WTC11 (cell line): ENCODE results near the gene LDB3. TPM values are rescaled to one million over a fixed set of nuclear protein-coding genes. Genes with fewer than 3 reads are reported as not detected.
A peak's percentile ranks its signal among the peaks of the same experiment; 100 is the strongest.

Experiments
- ATAC-seq: fragments of 200-7000 bp; cut with Tn5 transposase; 2 replicates; pipeline ENCODE4 v1.10.0; 2021; ENCODE audit warnings: mild to moderate bottlenecking, moderate library complexity
- CTCF ChIA-PET: fragments of 300-600 bp; sonication (Branson Sonifier 250); formaldehyde crosslinking; loops from one replicate; lab custom pipeline; 2021; ENCODE audit warnings: antibody characterized with exemption; lab: Charles Lee
- POLR2A ChIA-PET: fragments of 350-600 bp; sonication (Branson Sonifier 250); formaldehyde crosslinking; loops from one replicate; lab custom pipeline; 2021; ENCODE audit warnings: antibody characterized with exemption; lab: Charles Lee
- DNase-seq: peaks from one replicate; pipeline ENCODE4 v3.0.0; 2021; ENCODE audit warnings: low spot score
- H3K27ac Mint-ChIP-seq: 2 replicates; pipeline ENCODE4 v1.8.0; 2021; ENCODE audit warnings: mixed read lengths
- H3K27me3 Mint-ChIP-seq: 2 replicates; pipeline ENCODE4 v1.8.0; 2021; ENCODE audit warnings: low read depth, mild to moderate bottlenecking, moderate library complexity, mixed read lengths
- H3K36me3 Mint-ChIP-seq: 2 replicates; pipeline ENCODE4 v1.8.0; 2021; ENCODE audit warnings: mixed read lengths
- H3K4me1 Mint-ChIP-seq: 2 replicates; pipeline ENCODE4 v1.8.0; 2022; ENCODE audit warnings: mixed read lengths
- H3K4me3 Mint-ChIP-seq: 2 replicates; pipeline ENCODE4 v1.8.0; 2021; ENCODE audit warnings: mild to moderate bottlenecking, moderate library complexity, mixed read lengths
- H3K9me3 Mint-ChIP-seq: 2 replicates; pipeline ENCODE4 v1.8.0; 2021; ENCODE audit warnings: mixed read lengths
- AR ChIP-seq: fragments of 250-450 bp; sonication (Bioruptor Pico); IDR thresholded peaks from 2 replicates; pipeline ENCODE4 v1.9.0; 2021; ENCODE audit warnings: mild to moderate bottlenecking
- ELF4 ChIP-seq: sonication (generic); formaldehyde crosslinking; IDR thresholded peaks from 2 replicates; pipeline ENCODE4 v1.8.1; 2022; ENCODE audit warnings: low read depth, mild to moderate bottlenecking, moderate library complexity, missing genetic modification reagents
- ESRRA ChIP-seq: sonication (generic); formaldehyde crosslinking; IDR thresholded peaks from 2 replicates; pipeline ENCODE4 v1.8.1; 2022; ENCODE audit warnings: mild to moderate bottlenecking, missing genetic modification reagents, borderline replicate concordance
- FOXJ3 ChIP-seq: sonication (generic); formaldehyde crosslinking; IDR thresholded peaks from 2 replicates; pipeline ENCODE4 v1.9.0; 2021; ENCODE audit warnings: missing genetic modification reagents, mild to moderate bottlenecking, borderline replicate concordance
- NFYB ChIP-seq: sonication (generic); formaldehyde crosslinking; conservative IDR thresholded peaks from 2 replicates; pipeline ENCODE4 v1.8.0; 2022; ENCODE audit warnings: low read depth, missing genetic modification reagents
- OVOL2 ChIP-seq: fragments of 250-450 bp; sonication (Bioruptor Pico); IDR thresholded peaks from 2 replicates; pipeline ENCODE4 v1.9.0; 2021; ENCODE audit warnings: mild to moderate bottlenecking, borderline replicate concordance
- TCF7 ChIP-seq: sonication (generic); formaldehyde crosslinking; IDR thresholded peaks from 2 replicates; pipeline ENCODE4 v1.8.0; 2022; ENCODE audit warnings: mild to moderate bottlenecking, low read depth, missing genetic modification reagents, moderate library complexity
- TP53 ChIP-seq: sonication (generic); formaldehyde crosslinking; IDR thresholded peaks from 2 replicates; pipeline ENCODE4 v1.8.1; 2023; ENCODE audit warnings: mild to moderate bottlenecking, missing genetic modification reagents
- ZBTB21 ChIP-seq: sonication (generic); formaldehyde crosslinking; IDR thresholded peaks from 2 replicates; pipeline ENCODE4 v1.8.1; 2023; ENCODE audit warnings: mild to moderate bottlenecking, missing genetic modification reagents, borderline replicate concordance
- ZNF263 ChIP-seq: sonication (generic); formaldehyde crosslinking; IDR thresholded peaks from 2 replicates; pipeline ENCODE4 v1.8.1; 2022; ENCODE audit warnings: low read depth, mild to moderate bottlenecking, moderate library complexity, missing genetic modification reagents
- ZNF317 ChIP-seq: sonication (generic); formaldehyde crosslinking; IDR thresholded peaks from 2 replicates; pipeline ENCODE4 v1.8.1; 2023; ENCODE audit warnings: low read depth, mild to moderate bottlenecking, moderate library complexity, missing genetic modification reagents, borderline replicate concordance
- total RNA-seq: library from RNA; stranded (reverse); gene quantifications from 3 replicates; pipeline ENCODE4 v1.2.3, GENCODE V29; 2021
- TF ChIP-seq, protein P1 (sequence below): sonication (generic); formaldehyde crosslinking; IDR thresholded peaks from 2 replicates; pipeline ENCODE4 v1.8.0; 2022; ENCODE audit warnings: missing genetic modification reagents
- TF ChIP-seq, protein P2 (sequence below): sonication (generic); formaldehyde crosslinking; conservative IDR thresholded peaks from 2 replicates; pipeline ENCODE4 v1.8.1; 2023; ENCODE audit warnings: mild to moderate bottlenecking, low read depth, missing genetic modification reagents, moderate library complexity
- TF ChIP-seq, protein P3 (sequence below): sonication (generic); formaldehyde crosslinking; IDR thresholded peaks from 2 replicates; pipeline ENCODE4 v1.8.1; 2022; ENCODE audit warnings: mild to moderate bottlenecking, missing genetic modification reagents, moderate library complexity, borderline replicate concordance

LDB3 gene
- total RNA-seq, 1 experiment from 2014 or later, result 0.42 TPM

DNA sequence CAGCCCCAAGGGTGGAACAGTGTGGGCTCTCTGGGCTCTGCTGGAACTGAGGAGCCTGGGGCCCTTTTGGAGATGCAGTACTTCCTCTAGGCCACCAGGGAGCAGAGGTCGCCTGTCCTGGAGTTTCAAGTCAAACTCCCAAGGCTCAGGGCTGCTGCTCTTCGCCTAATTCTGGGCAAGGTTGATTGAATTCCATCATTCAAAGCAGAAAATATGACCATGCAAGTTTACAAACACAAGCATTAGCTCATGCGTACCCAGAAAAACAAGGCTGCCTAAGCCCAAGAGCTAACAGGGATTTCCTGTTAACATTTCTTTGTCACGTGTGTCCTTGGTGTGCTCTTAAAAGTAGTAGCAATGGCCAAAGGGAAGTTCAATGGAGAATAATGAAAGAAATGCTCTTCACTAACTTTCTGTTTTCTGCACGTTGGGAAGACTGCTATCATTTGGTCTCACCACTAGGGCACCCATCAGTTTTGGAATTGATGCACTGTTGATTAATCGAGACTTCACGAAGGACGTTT lies 20.1 kb downstream of the LDB3 start (continued):
- no peak for TF ChIP-seq ZNF317 (CRISPR knock-in tag)

DNA sequence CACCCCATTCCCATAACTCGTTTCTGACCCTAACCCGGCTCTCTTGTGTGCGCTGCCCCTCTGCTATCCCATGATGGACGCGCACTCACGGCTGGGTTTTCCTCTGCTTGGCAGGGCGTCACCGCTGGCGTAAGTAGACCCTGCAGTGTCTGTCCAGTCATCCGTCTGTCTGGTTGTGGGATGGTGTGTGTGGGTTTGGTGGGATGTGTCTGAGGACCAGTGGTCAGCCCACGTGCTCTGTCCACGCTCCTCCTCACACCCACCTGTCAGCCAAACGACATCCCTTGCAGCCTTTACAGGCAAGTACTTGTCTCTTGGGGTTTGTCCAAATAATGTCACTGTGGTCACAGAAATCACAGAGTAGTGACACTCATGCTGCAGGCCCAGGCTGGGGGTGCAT lies 20.8 kb downstream of the LDB3 start:
- DNase-seq, result no peak
- Mint-ChIP-seq H3K4me3 (no peak overlapping the region), H3K27me3 (no peaks in the 10 kb centered on the region), H3K4me1 (peaks cover 44% of the 10 kb centered on the region), H3K27ac (no peak overlapping the region), H3K9me3 (no peaks in the 10 kb centered on the region), H3K36me3 (no peaks in the 10 kb centered on the region)
- POLR2A ChIA-PET, result no interaction called here
- no peak for TF ChIP-seq FOXJ3 (CRISPR knock-in tag)
- CTCF ChIA-PET, result interaction anchor here (0.6 to 1.4 kb wide), 4 partner anchors 17 to 1471 kb away, joined by 3 to 4 read pairs (median 3); no protein-coding TSS in a partner anchor
- ATAC-seq, result no peak

DNA sequence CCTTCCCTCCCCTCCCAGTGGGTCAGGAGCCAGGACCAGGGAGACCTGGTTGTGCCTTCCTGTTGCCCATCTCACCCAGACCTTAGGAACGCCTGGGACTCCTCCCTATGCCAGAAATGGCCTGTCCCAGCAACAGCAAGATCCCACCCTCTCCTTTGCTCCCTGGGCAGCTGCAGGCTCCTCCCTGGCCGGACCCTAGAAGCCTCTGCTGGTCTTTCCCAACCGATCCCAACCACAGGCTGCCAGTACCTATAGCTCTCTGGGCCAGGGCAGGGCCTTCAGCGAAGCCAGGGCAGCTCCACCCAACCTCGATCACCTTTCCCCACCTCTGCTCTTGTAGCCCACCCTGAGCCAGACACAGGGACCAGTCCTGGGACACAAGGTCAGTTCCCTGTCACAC lies 21.9 kb downstream of the LDB3 start:
- Mint-ChIP-seq H3K27me3 (peaks cover 6% of the 10 kb centered on the region; the same call in 1 of the 2 replicates), H3K36me3 (no peaks in the 10 kb centered on the region), H3K4me3 (no peak overlapping the region), H3K4me1 (peaks cover 45% of the 10 kb centered on the region), H3K9me3 (no peaks in the 10 kb centered on the region), H3K27ac (peak overlapping the region; percentile 68; the same call in 1 of the 2 replicates)
- TF ChIP-seq ZBTB21 (CRISPR knock-in tag) (no peak), TP53 (CRISPR knock-in tag) (no peak), ZNF263 (no peak)
- DNase-seq (no peak), ATAC-seq (no peak)
- POLR2A ChIA-PET, result no interaction called here
- CTCF ChIA-PET, result interaction anchor here (1.0 kb wide), 1 partner anchor 209 kb away, joined by 3 read pairs; no protein-coding TSS in a partner anchor

GRCh38 chr10:86690657-86691084 lies 22.4 kb downstream of the LDB3 start:
- POLR2A ChIA-PET, result no interaction called here
- CTCF ChIA-PET, result interaction anchor here (1.0 kb wide), 1 partner anchor 209 kb away, joined by 3 read pairs; no protein-coding TSS in a partner anchor
- H3K4me3 Mint-ChIP-seq, result no peak overlapping the region

GRCh38 chr10:86691333-86692022 lies 23.2 kb downstream of the LDB3 start:
- no peak for DNase-seq
- Mint-ChIP-seq H3K27ac (no peak overlapping the region), H3K36me3 (no peaks in the 10 kb centered on the region), H3K9me3 (no peaks in the 10 kb centered on the region), H3K27me3 (peaks cover 6% of the 10 kb centered on the region; the same call in 1 of the 2 replicates), H3K4me1 (peaks cover 48% of the 10 kb centered on the region), H3K4me3 (no peak overlapping the region)
- ChIA-PET POLR2A (no interaction called here), CTCF (interaction anchor here (2.6 kb wide), 1 partner anchor 59 kb away, joined by 6 read pairs; no protein-coding TSS in a partner anchor)
- no peak for ATAC-seq
- TF ChIP-seq, protein P1, sequence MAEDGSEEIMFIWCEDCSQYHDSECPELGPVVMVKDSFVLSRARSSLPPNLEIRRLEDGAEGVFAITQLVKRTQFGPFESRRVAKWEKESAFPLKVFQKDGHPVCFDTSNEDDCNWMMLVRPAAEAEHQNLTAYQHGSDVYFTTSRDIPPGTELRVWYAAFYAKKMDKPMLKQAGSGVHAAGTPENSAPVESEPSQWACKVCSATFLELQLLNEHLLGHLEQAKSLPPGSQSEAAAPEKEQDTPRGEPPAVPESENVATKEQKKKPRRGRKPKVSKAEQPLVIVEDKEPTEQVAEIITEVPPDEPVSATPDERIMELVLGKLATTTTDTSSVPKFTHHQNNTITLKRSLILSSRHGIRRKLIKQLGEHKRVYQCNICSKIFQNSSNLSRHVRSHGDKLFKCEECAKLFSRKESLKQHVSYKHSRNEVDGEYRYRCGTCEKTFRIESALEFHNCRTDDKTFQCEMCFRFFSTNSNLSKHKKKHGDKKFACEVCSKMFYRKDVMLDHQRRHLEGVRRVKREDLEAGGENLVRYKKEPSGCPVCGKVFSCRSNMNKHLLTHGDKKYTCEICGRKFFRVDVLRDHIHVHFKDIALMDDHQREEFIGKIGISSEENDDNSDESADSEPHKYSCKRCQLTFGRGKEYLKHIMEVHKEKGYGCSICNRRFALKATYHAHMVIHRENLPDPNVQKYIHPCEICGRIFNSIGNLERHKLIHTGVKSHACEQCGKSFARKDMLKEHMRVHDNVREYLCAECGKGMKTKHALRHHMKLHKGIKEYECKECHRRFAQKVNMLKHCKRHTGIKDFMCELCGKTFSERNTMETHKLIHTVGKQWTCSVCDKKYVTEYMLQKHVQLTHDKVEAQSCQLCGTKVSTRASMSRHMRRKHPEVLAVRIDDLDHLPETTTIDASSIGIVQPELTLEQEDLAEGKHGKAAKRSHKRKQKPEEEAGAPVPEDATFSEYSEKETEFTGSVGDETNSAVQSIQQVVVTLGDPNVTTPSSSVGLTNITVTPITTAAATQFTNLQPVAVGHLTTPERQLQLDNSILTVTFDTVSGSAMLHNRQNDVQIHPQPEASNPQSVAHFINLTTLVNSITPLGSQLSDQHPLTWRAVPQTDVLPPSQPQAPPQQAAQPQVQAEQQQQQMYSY (CRISPR knock-in tag), result no peak
- TF ChIP-seq ZNF317 (CRISPR knock-in tag) (no peak), OVOL2 (CRISPR knock-in tag) (no peak), ELF4 (no peak), ZNF263 (no peak), ESRRA (CRISPR knock-in tag) (no peak), AR (no peak), NFYB (CRISPR knock-in tag) (no peak)
- TF ChIP-seq, protein P2, sequence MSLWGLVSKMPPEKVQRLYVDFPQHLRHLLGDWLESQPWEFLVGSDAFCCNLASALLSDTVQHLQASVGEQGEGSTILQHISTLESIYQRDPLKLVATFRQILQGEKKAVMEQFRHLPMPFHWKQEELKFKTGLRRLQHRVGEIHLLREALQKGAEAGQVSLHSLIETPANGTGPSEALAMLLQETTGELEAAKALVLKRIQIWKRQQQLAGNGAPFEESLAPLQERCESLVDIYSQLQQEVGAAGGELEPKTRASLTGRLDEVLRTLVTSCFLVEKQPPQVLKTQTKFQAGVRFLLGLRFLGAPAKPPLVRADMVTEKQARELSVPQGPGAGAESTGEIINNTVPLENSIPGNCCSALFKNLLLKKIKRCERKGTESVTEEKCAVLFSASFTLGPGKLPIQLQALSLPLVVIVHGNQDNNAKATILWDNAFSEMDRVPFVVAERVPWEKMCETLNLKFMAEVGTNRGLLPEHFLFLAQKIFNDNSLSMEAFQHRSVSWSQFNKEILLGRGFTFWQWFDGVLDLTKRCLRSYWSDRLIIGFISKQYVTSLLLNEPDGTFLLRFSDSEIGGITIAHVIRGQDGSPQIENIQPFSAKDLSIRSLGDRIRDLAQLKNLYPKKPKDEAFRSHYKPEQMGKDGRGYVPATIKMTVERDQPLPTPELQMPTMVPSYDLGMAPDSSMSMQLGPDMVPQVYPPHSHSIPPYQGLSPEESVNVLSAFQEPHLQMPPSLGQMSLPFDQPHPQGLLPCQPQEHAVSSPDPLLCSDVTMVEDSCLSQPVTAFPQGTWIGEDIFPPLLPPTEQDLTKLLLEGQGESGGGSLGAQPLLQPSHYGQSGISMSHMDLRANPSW (CRISPR knock-in tag), result no peak
- TF ChIP-seq, protein P3, sequence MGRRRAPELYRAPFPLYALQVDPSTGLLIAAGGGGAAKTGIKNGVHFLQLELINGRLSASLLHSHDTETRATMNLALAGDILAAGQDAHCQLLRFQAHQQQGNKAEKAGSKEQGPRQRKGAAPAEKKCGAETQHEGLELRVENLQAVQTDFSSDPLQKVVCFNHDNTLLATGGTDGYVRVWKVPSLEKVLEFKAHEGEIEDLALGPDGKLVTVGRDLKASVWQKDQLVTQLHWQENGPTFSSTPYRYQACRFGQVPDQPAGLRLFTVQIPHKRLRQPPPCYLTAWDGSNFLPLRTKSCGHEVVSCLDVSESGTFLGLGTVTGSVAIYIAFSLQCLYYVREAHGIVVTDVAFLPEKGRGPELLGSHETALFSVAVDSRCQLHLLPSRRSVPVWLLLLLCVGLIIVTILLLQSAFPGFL (CRISPR knock-in tag), result no peak

More at GRCh38 chr10:86690657-86691084, 22.4 kb downstream of the LDB3 start:
- Mint-ChIP-seq H3K36me3 (no peaks in the 10 kb centered on the region), H3K9me3 (no peaks in the 10 kb centered on the region), H3K27ac (no peak overlapping the region), H3K4me1 (peaks cover 44% of the 10 kb centered on the region), H3K27me3 (peaks cover 6% of the 10 kb centered on the region; the same call in 1 of the 2 replicates)
- no peak for ATAC-seq
- no peak for TF ChIP-seq TCF7 (CRISPR knock-in tag)
- DNase-seq, result no peak
